Endothelial cell of hepatic sinusoid (primary cell): ENCODE measurements around the gene USP15.
"Not testable (repeated sequence)": the region's sequence is repeated elsewhere in the genome, so short reads cannot be mapped to it uniquely, and the experiment has no call there.

ENCODE experiments used
- in situ Hi-C: cut with HindIII; loops from 2 replicates; pipeline ENCODE4 v1.10.0; 2017; ENCODE audit warnings: low sequenced_read_pairs

Gene USP15

GRCh38 chr12:62364697-62365096 is 104.5 kb downstream of the USP15 start:
- in situ Hi-C loops: not testable (repeated sequence)

- in situ Hi-C loops: not testable (repeated sequence)
These were observed 105.6 kb downstream of the USP15 start for GRCh38 chr12:62365846-62366245.

- in situ Hi-C loops: not testable (repeated sequence)
These were observed 108.4 kb downstream of the USP15 start for GRCh38 chr12:62368430-62369223.

- in situ Hi-C loops: no loop called here
These were observed 110.0 kb downstream of the USP15 start for GRCh38 chr12:62370189-62370588.

- in situ Hi-C loops: no loop called here
These were observed 111.5 kb downstream of the USP15 start for GRCh38 chr12:62371661-62372060.

GRCh38 chr12:62372134-62372533 is 111.9 kb downstream of the USP15 start:
- in situ Hi-C loops: no loop called here

GRCh38 chr12:62372825-62373224 is 112.6 kb downstream of the USP15 start:
- in situ Hi-C loops: no loop called here

- in situ Hi-C loops: no loop called here
These were observed 115.4 kb downstream of the USP15 start for GRCh38 chr12:62375603-62376002.

- in situ Hi-C loops: no loop called here
These were observed 119.0 kb downstream of the USP15 start for GRCh38 chr12:62379026-62379722.

- in situ Hi-C loops: no loop called here
These were observed 119.5 kb downstream of the USP15 start for GRCh38 chr12:62379723-62380045.

- in situ Hi-C loops: no loop called here
These were observed 122.3 kb downstream of the USP15 start for GRCh38 chr12:62382526-62382925.

- in situ Hi-C loops: no loop called here
These were observed 136.5 kb downstream of the USP15 start for GRCh38 chr12:62396750-62397149.

- in situ Hi-C loops: no loop called here
These were observed 139.9 kb downstream of the USP15 start for GRCh38 chr12:62400135-62400534.

- in situ Hi-C loops: no loop called here
These were observed 141.4 kb downstream of the USP15 start for GRCh38 chr12:62401631-62402030.

- in situ Hi-C loops: no loop called here
These were observed 142.8 kb downstream of the USP15 start for GRCh38 chr12:62403031-62403430.

- in situ Hi-C loops: no loop called here
These were observed 147.4 kb downstream of the USP15 start for GRCh38 chr12:62407587-62407986.

- in situ Hi-C loops: no loop called here
These were observed 148.9 kb downstream of the USP15 start for GRCh38 chr12:62409068-62409467.

- in situ Hi-C loops: no loop called here
These were observed 154.0 kb downstream of the USP15 start for GRCh38 chr12:62414180-62414579.

GRCh38 chr12:62426089-62426488 is 165.9 kb downstream of the USP15 start:
- in situ Hi-C loops: loop anchor here (25.0 kb wide), 1 partner anchor 636 kb away; no protein-coding TSS in a partner anchor

GRCh38 chr12:62429457-62429856 is 169.3 kb downstream of the USP15 start:
- in situ Hi-C loops: loop anchor here (25.0 kb wide), 1 partner anchor 633 kb away; no protein-coding TSS in a partner anchor

GRCh38 chr12:62434494-62435302 is 174.5 kb downstream of the USP15 start:
- in situ Hi-C loops: loop anchor here (5.0 to 25.0 kb wide), 2 partner anchors 363 to 628 kb away; no protein-coding TSS in a partner anchor
